ENCODE data around the gene TBC1D3I.
"Not testable (repeated sequence)": the region's sequence is repeated elsewhere in the genome, so short reads cannot be mapped to it uniquely, and the experiment has no call there.

The TBC1D3I gene

GRCh38 chr17:36264470-36264869 lies at the start of gene TBC1D3I:
Gene TBC1D3I, minus strand, starts transcription at chr17:36264570. Its CDS starts 1,585 bp downstream, at chr17:36262985.
- not testable (repeated sequence) for DNase-seq

- not testable (repeated sequence) for DNase-seq
Measured at GRCh38 chr17:36295161-36295560, 30.8 kb upstream of the TBC1D3I start.

- not testable (repeated sequence) for DNase-seq
Measured at GRCh38 chr17:36289965-36290612, 25.7 kb upstream of the TBC1D3I start.

GRCh38 chr17:36284219-36284618 lies 19.8 kb upstream of the TBC1D3I start:
- DNase-seq: not testable (repeated sequence)

- not testable (repeated sequence) for DNase-seq
Measured at GRCh38 chr17:36283256-36283655, 18.9 kb upstream of the TBC1D3I start.

DNA sequence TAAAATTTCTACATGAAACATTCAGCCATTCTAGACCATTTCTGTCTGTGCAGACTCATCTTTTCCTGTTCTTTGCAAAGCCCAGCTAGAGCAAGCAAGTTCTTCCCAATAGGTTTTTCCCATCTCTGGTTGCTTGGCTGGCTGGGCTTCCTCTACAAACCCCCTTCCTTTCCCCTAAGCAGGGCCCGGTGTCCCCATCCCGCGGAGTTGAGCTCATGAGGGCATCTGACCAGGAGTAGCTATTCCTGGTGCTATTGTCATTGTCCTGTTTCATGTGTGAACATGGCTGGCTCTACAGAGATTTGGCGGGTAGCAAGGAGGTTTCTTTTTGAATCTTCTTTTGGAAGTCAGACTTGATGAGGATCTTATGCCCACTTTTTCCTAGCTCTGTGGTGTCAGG lies 22.3 kb downstream of the TBC1D3I start:
- DNase-seq: not testable (repeated sequence)

DNA sequence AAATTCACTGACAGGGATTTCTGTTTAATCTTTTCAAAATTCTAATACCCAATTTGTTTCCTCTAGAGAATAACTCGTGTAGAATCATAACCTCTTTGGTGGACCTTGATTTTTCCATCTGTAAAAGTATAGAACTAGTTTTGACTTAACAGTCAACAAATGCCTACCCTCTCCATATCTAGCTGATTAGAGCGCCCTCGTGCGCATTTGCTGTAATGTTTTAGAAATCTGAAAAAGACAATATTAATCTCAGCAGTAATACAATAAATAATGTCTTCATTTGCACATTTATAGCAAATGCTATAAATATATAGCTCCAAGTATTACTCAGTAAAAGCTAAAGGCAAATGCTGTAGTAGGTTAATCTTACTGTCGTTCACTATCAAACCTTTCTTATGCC lies 34.7 kb downstream of the TBC1D3I start:
- DNase-seq: not testable (repeated sequence)

DNA sequence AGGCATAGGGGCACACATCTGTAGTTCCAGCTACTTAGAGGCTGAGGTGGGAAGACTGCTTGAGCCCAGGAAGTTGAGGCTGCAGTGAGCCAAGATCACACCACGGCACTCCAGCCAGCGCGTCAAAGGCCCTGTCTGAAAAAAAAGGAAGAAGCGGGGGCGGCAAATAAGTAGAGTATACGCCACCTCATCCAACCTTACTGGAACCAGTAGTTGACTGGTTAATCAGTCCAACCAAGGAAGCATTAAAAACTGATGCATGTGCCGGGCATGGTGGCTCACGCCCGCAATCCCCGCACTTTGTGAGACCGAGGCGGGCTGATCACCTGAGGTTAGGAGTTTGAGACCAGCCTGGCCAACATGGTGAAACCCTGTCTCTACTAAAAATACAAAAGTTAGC lies 41.4 kb downstream of the TBC1D3I start:
- not testable (repeated sequence) for DNase-seq

DNA sequence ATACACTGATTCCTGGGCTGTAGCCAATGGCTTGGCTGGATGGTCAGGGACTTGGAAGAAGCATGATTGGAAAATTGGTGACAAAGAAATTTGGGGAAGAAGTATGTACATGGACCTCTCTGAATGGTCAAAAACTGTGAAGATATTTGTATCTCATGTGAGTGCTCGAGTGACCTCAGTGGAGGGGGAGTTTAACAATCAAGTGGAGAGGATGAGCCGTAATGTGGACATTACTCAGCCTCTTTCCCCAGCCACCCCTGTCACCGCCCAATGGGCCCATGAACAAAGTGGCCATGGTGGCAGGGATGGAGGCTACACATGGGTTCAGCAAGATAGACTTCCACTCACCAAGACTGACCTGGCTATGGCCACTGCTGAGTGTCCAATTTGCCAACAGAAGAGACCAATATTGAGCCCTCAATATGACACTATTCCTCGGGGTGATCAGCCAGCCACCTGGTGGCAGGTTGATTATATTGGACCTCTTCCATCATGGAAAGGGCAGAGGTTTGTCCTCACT lies 42.7 kb downstream of the TBC1D3I start:
- DNase-seq: not testable (repeated sequence)

GRCh38 chr17:36220737-36221580 lies 43.4 kb downstream of the TBC1D3I start:
- DNase-seq: not testable (repeated sequence)

DNA sequence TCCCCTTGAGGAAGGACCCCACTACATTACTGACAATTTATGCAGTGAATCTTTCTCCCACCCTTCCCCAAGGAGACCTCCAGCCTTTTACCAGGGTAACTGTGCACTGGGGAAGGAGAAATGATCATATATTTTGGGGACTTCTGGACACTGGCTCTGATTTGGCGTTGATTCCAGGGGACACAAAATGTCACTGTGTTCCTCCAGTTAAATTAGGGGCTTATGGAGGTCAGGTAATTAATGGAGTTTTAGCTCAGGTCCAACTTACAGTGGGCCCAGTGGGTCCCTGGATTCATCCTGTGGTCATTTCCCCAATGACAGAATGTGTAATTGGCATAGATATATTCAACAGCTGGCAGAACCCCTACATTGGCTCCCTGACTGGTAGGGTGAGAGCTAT lies 44.8 kb downstream of the TBC1D3I start:
- DNase-seq: not testable (repeated sequence)

GRCh38 chr17:36215406-36216308 lies 48.7 kb downstream of the TBC1D3I start:
- DNase-seq: not testable (repeated sequence)

DNA sequence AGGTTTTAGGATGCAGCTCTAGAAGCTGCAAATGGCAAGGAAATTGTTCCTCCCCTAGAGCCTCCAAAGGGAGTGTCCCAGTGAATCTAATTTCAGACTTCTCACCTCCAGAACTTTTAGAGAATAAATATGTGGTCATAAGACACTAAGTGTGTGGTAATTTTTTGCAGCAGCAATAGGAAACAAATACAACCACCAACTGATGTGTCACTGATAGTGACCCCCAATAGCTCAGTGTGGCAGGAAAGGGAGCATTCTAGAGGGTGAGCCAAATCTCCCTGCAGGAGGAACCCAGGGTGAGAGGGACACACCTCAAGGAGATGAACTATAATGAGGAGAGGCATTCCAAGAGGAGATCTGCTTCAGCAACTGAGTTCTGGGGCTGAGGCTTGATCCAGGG lies 49.5 kb downstream of the TBC1D3I start:
- no peak for DNase-seq

DNA sequence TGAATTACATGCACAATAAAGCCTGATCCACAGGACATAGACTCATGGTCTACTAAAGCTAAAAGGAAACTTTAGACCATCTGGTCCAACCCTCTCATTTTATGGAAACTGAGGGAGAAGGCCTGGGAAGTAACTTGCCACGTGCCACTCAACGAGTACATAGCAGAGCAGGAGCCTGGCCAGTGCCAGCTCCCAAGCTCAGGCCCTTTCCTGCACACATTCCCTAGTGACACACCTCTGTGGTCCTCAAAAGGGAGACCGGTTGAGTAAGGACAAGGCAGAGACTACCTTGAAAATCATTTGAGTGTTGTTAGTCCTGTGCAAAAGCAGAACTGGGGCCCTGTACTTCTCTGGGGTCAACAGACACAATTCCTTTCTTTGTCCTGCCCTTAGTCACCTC lies 50.7 kb downstream of the TBC1D3I start:
- DNase-seq: no peak

DNA sequence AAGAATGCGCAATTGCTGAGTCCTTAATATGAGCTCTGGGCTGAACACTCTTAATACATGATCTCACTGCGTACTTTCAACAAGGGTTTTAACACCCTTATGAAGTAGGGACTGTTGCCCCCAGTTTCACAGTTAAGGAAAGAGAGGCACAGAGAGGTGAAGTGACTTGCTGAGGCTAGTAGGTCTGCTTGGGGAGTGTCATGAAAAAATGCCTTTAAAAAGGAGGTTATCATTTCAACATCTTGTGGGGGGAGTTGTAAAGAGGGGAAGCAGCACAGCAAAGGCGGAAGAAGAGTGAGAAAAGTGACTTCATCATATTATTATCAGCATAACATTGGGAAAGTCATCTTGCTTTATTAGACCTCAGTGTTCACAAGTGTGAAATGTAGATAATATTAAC lies 51.4 kb downstream of the TBC1D3I start:
- no peak for DNase-seq

GRCh38 chr17:36212272-36212605 lies 52.1 kb downstream of the TBC1D3I start:
- no peak for DNase-seq

DNA sequence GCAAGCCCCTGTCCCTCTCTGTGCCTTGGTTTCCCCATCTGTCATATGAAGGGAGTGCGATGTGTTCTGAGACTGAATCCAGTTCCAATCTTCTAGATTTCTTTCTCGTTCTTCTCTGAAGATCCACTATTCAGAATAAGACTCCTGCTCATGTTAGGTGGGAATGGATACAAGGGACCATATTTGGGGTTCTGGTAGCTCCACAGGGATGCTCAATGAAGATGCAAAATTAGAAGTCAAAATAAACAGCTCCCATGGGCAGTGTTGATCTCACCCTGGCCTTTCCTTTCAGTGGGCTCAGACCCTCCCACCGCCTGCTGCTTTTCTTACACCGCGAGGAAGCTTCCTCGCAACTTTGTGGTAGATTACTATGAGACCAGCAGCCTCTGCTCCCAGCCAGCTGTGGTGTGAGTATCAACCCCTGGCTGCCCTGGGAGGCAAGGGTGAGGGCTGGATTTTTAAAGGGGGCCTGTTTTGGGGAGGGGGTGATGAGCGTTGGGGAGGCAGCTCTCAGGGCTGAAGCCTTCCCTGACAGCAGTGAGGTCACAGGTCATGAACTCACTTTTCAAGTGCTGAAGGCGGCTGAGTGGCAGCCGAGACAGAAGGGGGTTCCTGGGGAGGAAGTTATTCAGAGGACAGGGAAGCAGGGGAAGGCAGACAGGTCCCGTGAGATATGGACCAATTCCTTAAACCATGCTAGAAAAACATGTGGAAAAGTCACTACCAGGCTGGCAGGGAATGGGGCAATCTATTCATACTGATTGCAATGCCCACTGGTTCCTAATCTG lies 52.7 kb downstream of the TBC1D3I start:
- not testable (repeated sequence) for DNase-seq

GRCh38 chr17:36210439-36211211 lies 53.7 kb downstream of the TBC1D3I start, which contains the start of gene CCL4L2:
Gene CCL4L2, plus strand, starts transcription at chr17:36211063.
- not testable (repeated sequence) for DNase-seq

DNA sequence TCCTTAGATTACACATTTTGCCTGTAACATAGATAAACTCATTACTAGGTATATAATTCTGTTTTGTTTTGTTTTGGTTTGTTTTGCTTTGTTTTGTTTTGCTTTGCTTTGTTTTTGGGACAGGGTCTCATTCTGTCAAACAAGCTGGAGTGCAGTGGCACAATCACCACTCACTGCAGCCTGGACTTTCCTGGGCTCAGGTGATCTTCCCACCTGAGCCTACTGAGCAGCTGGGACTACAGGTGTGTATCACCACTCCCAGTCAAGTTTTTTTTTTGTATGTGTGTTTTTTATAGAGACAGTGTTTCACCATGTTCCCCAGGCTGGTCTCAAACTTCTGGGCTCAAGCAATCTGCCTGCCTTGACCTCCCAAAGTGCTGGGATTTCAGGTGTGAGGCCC lies 54.8 kb downstream of the TBC1D3I start:
- DNase-seq: no peak

- DNase-seq: not testable (repeated sequence)
Measured at GRCh38 chr17:36207383-36207782, 57.0 kb downstream of the TBC1D3I start.

- not testable (repeated sequence) for DNase-seq
Measured at GRCh38 chr17:36206486-36206821, 57.9 kb downstream of the TBC1D3I start.

Data from NCI-H2081 (cell line).